ENCODE measurements around the gene PTPRK. TPM values are rescaled to one million over a fixed set of nuclear protein-coding genes. Genes with fewer than 3 reads are reported as not detected.

PTPRK gene
- total RNA-seq, 1 experiment from 2014 or later = 34.2 TPM

- no peaks in the 10 kb centered on the region for H3K36me3 ChIP-seq (ENCODE audit: control insufficient read depth in 1 of 2, insufficient read depth in 2 of 2, low read length in 2 of 2)
- H3K9ac ChIP-seq (ENCODE audit: low read length) = no peak overlapping the region
- no peaks in the 10 kb centered on the region for H3K4me1 ChIP-seq (ENCODE audit: control insufficient read depth in 1 of 2, insufficient read depth in 2 of 2, low read length in 2 of 2)
- no TSS peak for BruUV-seq (replicated peaks)
- TF ChIP-seq ZFX (IDR thresholded peaks at IDR 0.05) (no peak), YY1 (IDR thresholded peaks at IDR 0.05; ENCODE audit: extremely low read depth, insufficient replicate concordance, low read depth, low read length) (no peak), EZH2phosphoT487 (IDR thresholded peaks at IDR 0.05; ENCODE audit: borderline replicate concordance) (no peak), SP1 (IDR thresholded peaks at IDR 0.05; ENCODE audit: low read depth) (no peak), POLR2A (IDR thresholded peaks at IDR 0.05; ENCODE audit: borderline replicate concordance, extremely low read depth, insufficient read depth, insufficient read length) (no peak), RAD21 (IDR thresholded peaks at IDR 0.05; ENCODE audit: low read depth) (no peak), ATF3 (IDR thresholded peaks at IDR 0.05) (no peak), EGR1 (IDR thresholded peaks at IDR 0.05; ENCODE audit: low read depth) (no peak), CEBPB (IDR thresholded peaks at IDR 0.05; ENCODE audit: low read depth) (no peak), SIN3A (IDR thresholded peaks at IDR 0.05; ENCODE audit: low read depth) (no peak), CBX3 (IDR thresholded peaks at IDR 0.05; ENCODE audit: low read depth) (no peak), MAX (IDR thresholded peaks at IDR 0.05) (no peak), ELF1 (IDR thresholded peaks at IDR 0.05; ENCODE audit: borderline replicate concordance, low read depth) (no peak), EZH2 (IDR thresholded peaks at IDR 0.05) (no peak), TCF7L2 (IDR thresholded peaks at IDR 0.05; ENCODE audit: borderline replicate concordance, extremely low read depth, insufficient read depth, insufficient read length) (no peak)
- ChIA-PET RAD21 (ENCODE audit: low non-redundant PET in 1 of 2, low total read pairs in 2 of 2, uncharacterized antibody in 2 of 2, unreplicated experiment in 2 of 2) (no interaction called here), CTCF (no interaction called here), POLR2A (no interaction called here)
- no peaks in the 10 kb centered on the region for H3K9me3 ChIP-seq (ENCODE audit: control insufficient read depth in 1 of 2, insufficient read depth in 1 of 2, low read depth in 1 of 2, low read length in 2 of 2)
- no peak overlapping the region for H3K4me3 ChIP-seq (replicated peaks in 1 of 2; ENCODE audit: low read depth in 1 of 2, low read length in 2 of 2)
- H3K27ac ChIP-seq (ENCODE audit: low read depth, low read length) = no peak overlapping the region
- no peaks in the 10 kb centered on the region for H3K79me2 ChIP-seq (ENCODE audit: insufficient read depth, low read length)
- no peak overlapping the region for H3K4me2 ChIP-seq (ENCODE audit: low read length)
- no peaks in the 10 kb centered on the region for H3K27me3 ChIP-seq (ENCODE audit: insufficient read depth, low read length)
- DNase-seq (ENCODE audit: low read depth, low spot score) (no peak), ATAC-seq (no peak)
- H4K20me1 ChIP-seq (ENCODE audit: insufficient read depth) = no peaks in the 10 kb centered on the region
- no peak overlapping the region for H2AFZ ChIP-seq (ENCODE audit: low read depth, low read length, poor library complexity, severe bottlenecking)
- no peaks in the 10 kb centered on the region for H3K9me2 ChIP-seq (ENCODE audit: insufficient read depth)
- intact Hi-C loops (cut with micrococcal nuclease) = no loop called here
Observed at GRCh38 chr6:128311944-128312570, 208.3 kb downstream of the PTPRK start.
